H1 (cell line): ENCODE results near the gene NOTCH4. TPM values are rescaled to one million over a fixed set of nuclear protein-coding genes. Genes with fewer than 3 reads are reported as not detected.

Source experiments
- CTCF ChIA-PET: fragments of 300-600 bp; sonication (Branson Sonifier 250); formaldehyde crosslinking; loops from one replicate; lab custom pipeline; 2021; ENCODE audit not compliant: partially characterized antibody; lab: Charles Lee
- POLR2A ChIA-PET: fragments of 300-600 bp; sonication (Branson Sonifier 250); formaldehyde crosslinking; loops from one replicate; lab custom pipeline; 2021; ENCODE audit warnings: inconsistent platforms; ENCODE audit not compliant: partially characterized antibody; lab: Charles Lee
- DNase-seq, 2 experiments: peaks; one replicate each; pipeline versions ENCODE4 v3.0.0 to v3.0.0-alpha.2; 2010 to 2022; ENCODE audit warnings: low spot score in 2 of 2, low read depth in 1 of 2, mixed read lengths in 1 of 2
- FAIRE-seq: peaks from 2 replicates; lab custom pipeline; 2011; peaks lifted over from hg19 to GRCh38; lab: Jason Lieb, UNC
- H2AFZ ChIP-seq: 2 replicates; pipeline ENCODE4 v1.8.1; 2012; ENCODE audit warnings: low read length, inconsistent platforms
- H2AK5ac ChIP-seq: 2 replicates; pipeline ENCODE4 v1.6.1; 2013; ENCODE audit warnings: low read depth, low read length
- H2BK120ac ChIP-seq: replicated peaks from 2 replicates; pipeline ENCODE3; 2013; ENCODE audit warnings: low read depth, low read length, inconsistent platforms
- H2BK12ac ChIP-seq: 2 replicates; pipeline ENCODE4 v1.6.1; 2013; ENCODE audit warnings: low read depth, low read length
- H2BK15ac ChIP-seq: 2 replicates; pipeline ENCODE4 v1.6.1; 2013; ENCODE audit warnings: low read length
- H2BK20ac ChIP-seq: 2 replicates; pipeline ENCODE4 v1.6.1; 2013; ENCODE audit warnings: low read length
- H2BK5ac ChIP-seq: 2 replicates; pipeline ENCODE4 v1.6.1; 2013; ENCODE audit warnings: low read depth, low read length
- H3K14ac ChIP-seq: 2 replicates; pipeline ENCODE4 v1.6.1; 2013; ENCODE audit warnings: inconsistent platforms; ENCODE audit not compliant: insufficient read length
- H3K18ac ChIP-seq: 2 replicates; pipeline ENCODE4 v1.6.1; 2013; ENCODE audit warnings: low read length; ENCODE audit errors: extremely low read depth
- H3K23ac ChIP-seq: 2 replicates; pipeline ENCODE4 v1.6.1; 2013; ENCODE audit warnings: inconsistent platforms; ENCODE audit not compliant: insufficient read length
- H3K23me2 ChIP-seq: 2 replicates; pipeline ENCODE4 v1.6.1; 2013; ENCODE audit warnings: low read depth, low read length
- H3K27ac ChIP-seq: 2 replicates; pipeline ENCODE4 v1.6.1; 2011; ENCODE audit warnings: low read depth, low read length, inconsistent platforms
- H3K27me3 ChIP-seq, 4 experiments: replicated peaks in 1 of 4; 1 replicate in 1 of 4; 2 replicates in 3 of 4; pipeline versions ENCODE4 v1.6.1 to v1.8.1; 2011 to 2013; ENCODE audit warnings: low read length in 3 of 4, mild to moderate bottlenecking in 3 of 4, inconsistent platforms in 2 of 4, mixed read lengths in 2 of 4, moderate library complexity in 1 of 4; ENCODE audit not compliant: control insufficient read depth in 3 of 4, insufficient read depth in 3 of 4; ENCODE audit errors: extremely low read depth in 1 of 4
- H3K36me3 ChIP-seq, 4 experiments: 2 replicates each; pipeline versions ENCODE4 v1.6.1 to v1.8.1; 2011 to 2013; ENCODE audit warnings: mild to moderate bottlenecking in 4 of 4, low read length in 3 of 4, moderate library complexity in 2 of 4, control low read depth in 1 of 4, inconsistent platforms in 1 of 4; ENCODE audit not compliant: insufficient read depth in 4 of 4, control insufficient read depth in 2 of 4
- H3K4ac ChIP-seq: replicated peaks from 2 replicates; pipeline ENCODE3; 2013; ENCODE audit warnings: low read length, low read depth, mixed read lengths, inconsistent platforms; ENCODE audit not compliant: insufficient read length
- H3K4me1 ChIP-seq, 4 experiments: replicated peaks in 1 of 4; 1 replicate in 1 of 4; 2 replicates in 3 of 4; pipeline versions ENCODE4 v1.6.1 to v1.8.1; 2011 to 2013; ENCODE audit warnings: low read length in 3 of 4, inconsistent platforms in 2 of 4, mixed read lengths in 1 of 4; ENCODE audit not compliant: insufficient read depth in 4 of 4, control insufficient read depth in 3 of 4
- H3K4me2 ChIP-seq, 2 experiments: 2 replicates each; pipeline versions ENCODE4 v1.6.1 to v1.8.1; 2011 to 2013; ENCODE audit warnings: low read depth in 2 of 2, low read length in 2 of 2, control low read depth in 1 of 2, inconsistent platforms in 1 of 2, mild to moderate bottlenecking in 1 of 2; ENCODE audit not compliant: insufficient read depth in 1 of 2
- H3K4me3 ChIP-seq, 4 experiments: fragments of 200-600, 300-600 bp in 1 of 4; sonication (generic), shearing (Covaris generic), sonication (Bioruptor Twin) in 1 of 4; 2 replicates each; pipeline versions ENCODE4 v1.5.1 to v1.8.1; 2011 to 2016; ENCODE audit warnings: low read length in 4 of 4, low read depth in 3 of 4, control low read depth in 2 of 4, inconsistent platforms in 2 of 4, mild to moderate bottlenecking in 2 of 4, mixed read lengths in 1 of 4, moderate library complexity in 1 of 4; ENCODE audit not compliant: insufficient read depth in 2 of 4; ENCODE audit errors: extremely low read depth in 1 of 4
- H3K56ac ChIP-seq: replicated peaks from 2 replicates; pipeline ENCODE3; 2013; ENCODE audit warnings: low read depth, mild to moderate bottlenecking, mixed read lengths, low read length, inconsistent platforms; ENCODE audit not compliant: insufficient read length
- H3K79me1 ChIP-seq: 2 replicates; pipeline ENCODE4 v1.6.1; 2013; ENCODE audit warnings: low read depth, low read length, control low read depth
- H3K79me2 ChIP-seq, 2 experiments: 2 replicates each; pipeline versions ENCODE4 v1.6.1 to v1.8.1; 2012 to 2013; ENCODE audit warnings: low read length in 2 of 2, mild to moderate bottlenecking in 2 of 2, inconsistent platforms in 1 of 2; ENCODE audit not compliant: insufficient read depth in 2 of 2, control insufficient read depth in 1 of 2
- H3K9ac ChIP-seq, 4 experiments: replicated peaks in 1 of 4; 1 replicate in 1 of 4; 2 replicates in 3 of 4; pipeline versions ENCODE4 v1.6.1 to v1.8.1; 2011 to 2013; ENCODE audit warnings: low read depth in 3 of 4, low read length in 3 of 4, control low read depth in 2 of 4, mild to moderate bottlenecking in 2 of 4, moderate library complexity in 2 of 4, inconsistent platforms in 1 of 4; ENCODE audit errors: extremely low read depth in 1 of 4
- H3K9me3 ChIP-seq, 2 experiments: 2 replicates each; pipeline versions ENCODE4 v1.6.1 to v1.8.1; 2012 to 2013; ENCODE audit warnings: mild to moderate bottlenecking in 2 of 2, moderate library complexity in 2 of 2, control low read depth in 1 of 2, inconsistent platforms in 1 of 2, low read depth in 1 of 2, low read length in 1 of 2, mixed read lengths in 1 of 2; ENCODE audit not compliant: insufficient read depth in 2 of 2
- H4K20me1 ChIP-seq, 2 experiments: replicated peaks in 1 of 2; 2 replicates each; pipeline versions ENCODE3 to v1.8.1; 2011 to 2013; ENCODE audit warnings: inconsistent platforms in 2 of 2, low read length in 2 of 2, mild to moderate bottlenecking in 1 of 2; ENCODE audit not compliant: insufficient read depth in 2 of 2, control insufficient read depth in 1 of 2
- H4K5ac ChIP-seq: 2 replicates; pipeline ENCODE4 v1.6.1; 2013; ENCODE audit warnings: low read length, low read depth, mixed read lengths, inconsistent platforms; ENCODE audit not compliant: insufficient read length
- H4K8ac ChIP-seq: 2 replicates; pipeline ENCODE4 v1.8.0; 2013; ENCODE audit warnings: mild to moderate bottlenecking, moderate library complexity, low read length, inconsistent platforms; ENCODE audit not compliant: insufficient read depth; ENCODE audit errors: extremely low read depth
- H4K91ac ChIP-seq: replicated peaks from 2 replicates; pipeline ENCODE3; 2013; ENCODE audit warnings: low read length, mixed read lengths, inconsistent platforms; ENCODE audit not compliant: insufficient read length
- RAD21 ChIP-seq, 2 experiments: IDR thresholded peaks in 1 of 2; conservative IDR thresholded peaks in 1 of 2; 2 replicates each; pipeline ENCODE4 v1.6.1; 2011; ENCODE audit warnings: low read depth in 2 of 2, low read length in 2 of 2, improper control_type of control experiment in 1 of 2, inconsistent platforms in 1 of 2, mild to moderate bottlenecking in 1 of 2, moderate library complexity in 1 of 2
- TAF1 ChIP-seq: IDR thresholded peaks from 2 replicates; pipeline ENCODE4 v1.6.1; 2011; ENCODE audit warnings: mild to moderate bottlenecking, low read depth, low read length
- WGBS, 2 experiments: shearing (Covaris generic) in 1 of 2; methylation state at CpG; one replicate each; pipeline versions ENCODE4 v1.1.6 to v1.1.7; 2013 to 2015; ENCODE audit warnings: low lambda C conversion rate in 2 of 2, mixed read lengths in 2 of 2, inconsistent platforms in 1 of 2, low coverage in 1 of 2, missing lambda C conversion rate in 1 of 2; ENCODE audit not compliant: insufficient replicate concordance in 2 of 2, insufficient coverage in 1 of 2, insufficient read length in 1 of 2; ENCODE audit errors: extremely low coverage in 1 of 2, missing lambda C conversion rate in 1 of 2; 5-methylcytosine and 5-hydroxymethylcytosine counted together
- polyA plus RNA-seq, 7 experiments: library from polyadenylated mRNA; depleted of rRNA in 3 of 7; stranded (reverse) in 5 of 7; unstranded in 2 of 7; fragments of >200 nt in 5 of 7; fragments of 200-250 nt in 2 of 7; gene quantifications; 1 replicate in 5 of 7; 2 replicates in 1 of 7; 4 replicates in 1 of 7; pipeline versions ENCODE4 v1.2.1 to v1.2.3, GENCODE V29; 2011 to 2013; ENCODE audit warnings: missing spikeins in 2 of 7, mixed read lengths in 2 of 7
- total RNA-seq: library from RNA; stranded (reverse); fragmentation: NEBNext Ultra II Directional; extraction: Animal tissue kit (Norgen Biotek cat#: 25700); gene quantifications from 2 replicates; pipeline ENCODE4 v1.2.1, GENCODE V29; 2021
- TF ChIP-seq, protein P1 (sequence below), 3 experiments: IDR thresholded peaks; 1 replicate in 2 of 3; 2 replicates in 1 of 3; pipeline versions ENCODE4 v1.5.1 to v1.6.1; 2011; ENCODE audit warnings: low read length in 3 of 3, mild to moderate bottlenecking in 3 of 3, inconsistent platforms in 2 of 3, low read depth in 1 of 3, moderate library complexity in 1 of 3; ENCODE audit not compliant: insufficient read depth in 1 of 3; ENCODE audit errors: control extremely low read depth in 1 of 3

Gene NOTCH4
- total and polyA plus RNA-seq, 2 of the 8 experiments (the other 6 are each of a cell fraction or from before 2014, with no cell fraction given): 1.9 to 2.8 TPM

DNA sequence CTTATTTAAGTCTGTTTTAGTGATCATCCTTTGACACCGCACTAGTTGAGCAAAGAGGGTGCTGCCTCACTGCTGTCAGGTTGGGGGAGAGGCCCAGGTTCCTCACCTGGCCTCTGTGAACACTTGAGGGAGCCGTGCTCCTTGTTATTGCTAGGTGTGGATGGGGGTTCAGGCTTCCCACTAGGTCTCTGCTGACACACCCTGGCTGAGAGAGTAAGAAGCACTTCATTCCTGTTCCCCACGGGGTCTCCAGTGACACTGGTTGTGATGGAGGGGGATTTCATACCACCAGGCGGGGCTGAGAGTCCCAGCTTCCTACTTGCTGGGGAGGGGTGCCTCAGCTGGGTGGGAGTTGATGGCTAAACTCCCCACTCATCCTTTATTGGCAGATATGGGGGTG lies 11.1 kb upstream of the NOTCH4 start:
- H3K79me2 ChIP-seq: no peaks in the 10 kb centered on the region
- POLR2A ChIA-PET: no interaction called here
- TF ChIP-seq, protein P1, sequence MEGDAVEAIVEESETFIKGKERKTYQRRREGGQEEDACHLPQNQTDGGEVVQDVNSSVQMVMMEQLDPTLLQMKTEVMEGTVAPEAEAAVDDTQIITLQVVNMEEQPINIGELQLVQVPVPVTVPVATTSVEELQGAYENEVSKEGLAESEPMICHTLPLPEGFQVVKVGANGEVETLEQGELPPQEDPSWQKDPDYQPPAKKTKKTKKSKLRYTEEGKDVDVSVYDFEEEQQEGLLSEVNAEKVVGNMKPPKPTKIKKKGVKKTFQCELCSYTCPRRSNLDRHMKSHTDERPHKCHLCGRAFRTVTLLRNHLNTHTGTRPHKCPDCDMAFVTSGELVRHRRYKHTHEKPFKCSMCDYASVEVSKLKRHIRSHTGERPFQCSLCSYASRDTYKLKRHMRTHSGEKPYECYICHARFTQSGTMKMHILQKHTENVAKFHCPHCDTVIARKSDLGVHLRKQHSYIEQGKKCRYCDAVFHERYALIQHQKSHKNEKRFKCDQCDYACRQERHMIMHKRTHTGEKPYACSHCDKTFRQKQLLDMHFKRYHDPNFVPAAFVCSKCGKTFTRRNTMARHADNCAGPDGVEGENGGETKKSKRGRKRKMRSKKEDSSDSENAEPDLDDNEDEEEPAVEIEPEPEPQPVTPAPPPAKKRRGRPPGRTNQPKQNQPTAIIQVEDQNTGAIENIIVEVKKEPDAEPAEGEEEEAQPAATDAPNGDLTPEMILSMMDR (IDR thresholded peaks at IDR 0.05; ENCODE audit: control extremely low read depth in 1 of 3, insufficient read depth in 1 of 3, low read depth in 1 of 3, low read length in 3 of 3): peak; percentile 40 to 87 (median 54)
- TF ChIP-seq TAF1: no peak
- TF ChIP-seq RAD21 (IDR thresholded peaks at IDR 0.05 in 1 of 2, conservative IDR thresholded peaks at IDR 0.05 in 1 of 2; ENCODE audit: low read depth in 2 of 2, low read length in 2 of 2): peak; percentile 71 to 76
- TF ChIP-seq, all 59 proteins: peak for 2
- no peak overlapping the region for H3K56ac ChIP-seq
- H3K9ac ChIP-seq: no peak overlapping the region
- no peak overlapping the region for H2AFZ ChIP-seq
- no peak overlapping the region for H3K4me2 ChIP-seq
- H3K18ac ChIP-seq: no peak overlapping the region
- H3K27me3 ChIP-seq: no peaks in the 10 kb centered on the region; a peak in 1 of 7 replicates
- DNase-seq: peak in 1 of 2 experiments; percentile 19
- 77% methylated on average over 4 of the region's 4 CpGs; no CpG with 5 or more reads in 1 of the 2 experiments for WGBS, 2 experiments
- no peak overlapping the region for H2BK5ac ChIP-seq
- CTCF ChIA-PET: interaction anchor here (1.0 to 4.4 kb wide), 2 partner anchors 11 to 166 kb away, joined by 3 to 22 read pairs; no protein-coding TSS in a partner anchor
- H3K27ac ChIP-seq: no peak overlapping the region
- FAIRE-seq: no peak
- no peaks in the 10 kb centered on the region for H3K4me1 ChIP-seq
- H3K36me3 ChIP-seq: no peaks in the 10 kb centered on the region
- no peak overlapping the region for H4K8ac ChIP-seq
- H3K4ac ChIP-seq: no peak overlapping the region
- no peak overlapping the region for H2BK120ac ChIP-seq
- no peaks in the 10 kb centered on the region for H4K20me1 ChIP-seq
- no peaks in the 10 kb centered on the region; the same call in 1 of the 2 replicates for H3K23me2 ChIP-seq
- H2BK12ac ChIP-seq: no peak overlapping the region
- H3K14ac ChIP-seq: no peak overlapping the region
- H2AK5ac ChIP-seq: no peak overlapping the region
- no peaks in the 10 kb centered on the region for H3K9me3 ChIP-seq
- no peak overlapping the region for H3K23ac ChIP-seq
- no peak overlapping the region for H2BK15ac ChIP-seq
- H4K91ac ChIP-seq: no peak overlapping the region
- no peak overlapping the region for H3K4me3 ChIP-seq
- H4K5ac ChIP-seq: no peak overlapping the region
- H3K79me1 ChIP-seq: no peaks in the 10 kb centered on the region
- no peak overlapping the region for H2BK20ac ChIP-seq
